ENCODE results near the gene WDR26.
"Not testable (repeated sequence)": the region's sequence is repeated elsewhere in the genome, so short reads cannot be mapped to it uniquely, and the experiment has no call there.

Gene WDR26

GRCh38 chr1:224434691-224435317, at the start of gene WDR26:
Gene WDR26, minus strand, starts transcription at chr1:224434797.
- DNase-seq: peak; percentile 93

- DNase-seq: not testable (repeated sequence)
Observed at GRCh38 chr1:224483206-224483605, 48.6 kb upstream of the WDR26 start.

GRCh38 chr1:224482619-224483018, 48.0 kb upstream of the WDR26 start:
- DNase-seq: peak; percentile 34

- DNase-seq: no peak
Observed at GRCh38 chr1:224481601-224482000, 47.0 kb upstream of the WDR26 start.

- DNase-seq: not testable (repeated sequence)
Observed at GRCh38 chr1:224480888-224481459, 46.4 kb upstream of the WDR26 start.

- DNase-seq: not testable (repeated sequence)
Observed at GRCh38 chr1:224480200-224480599, 45.6 kb upstream of the WDR26 start.

GRCh38 chr1:224472806-224473205, 38.2 kb upstream of the WDR26 start:
- DNase-seq: no peak

- DNase-seq: no peak
Observed at GRCh38 chr1:224466154-224466553, 31.6 kb upstream of the WDR26 start.

- no peak for DNase-seq
Observed at GRCh38 chr1:224459966-224460365, 25.4 kb upstream of the WDR26 start.

- DNase-seq: no peak
Observed at GRCh38 chr1:224458996-224459395, 24.4 kb upstream of the WDR26 start.

GRCh38 chr1:224458296-224458695, 23.7 kb upstream of the WDR26 start:
- DNase-seq: no peak

GRCh38 chr1:224457782-224458144, 23.2 kb upstream of the WDR26 start:
- no peak for DNase-seq

- DNase-seq: no peak
Observed at GRCh38 chr1:224456637-224456953, 22.0 kb upstream of the WDR26 start.

- no peak for DNase-seq
Observed at GRCh38 chr1:224454402-224455055, 19.9 kb upstream of the WDR26 start.

- no peak for DNase-seq
Observed at GRCh38 chr1:224450561-224451350, 16.2 kb upstream of the WDR26 start.

- DNase-seq: no peak
Observed at GRCh38 chr1:224450159-224450558, 15.6 kb upstream of the WDR26 start.

- no peak for DNase-seq
Observed at GRCh38 chr1:224448453-224449017, 13.9 kb upstream of the WDR26 start.

GRCh38 chr1:224447971-224448370, 13.4 kb upstream of the WDR26 start:
- no peak for DNase-seq

GRCh38 chr1:224447251-224447650, 12.7 kb upstream of the WDR26 start:
- DNase-seq: no peak

GRCh38 chr1:224438989-224439388, 4.4 kb upstream of the WDR26 start:
- no peak for DNase-seq

- peak; percentile 38 for DNase-seq
Observed at GRCh38 chr1:224435999-224436398, 1.4 kb upstream of the WDR26 start.

GRCh38 chr1:224435318-224435763, 744 bp upstream of the WDR26 start:
- DNase-seq: peak; percentile 61
